ENCODE data around the gene DPEP2NB. TPM values are rescaled to one million over a fixed set of nuclear protein-coding genes. Genes with fewer than 3 reads are reported as not detected.

Gene DPEP2NB
- total and polyA plus RNA-seq, 2 donors (not counting 3 experiments of a cell fraction or from before 2014, with no cell fraction given), result not detected

DNA sequence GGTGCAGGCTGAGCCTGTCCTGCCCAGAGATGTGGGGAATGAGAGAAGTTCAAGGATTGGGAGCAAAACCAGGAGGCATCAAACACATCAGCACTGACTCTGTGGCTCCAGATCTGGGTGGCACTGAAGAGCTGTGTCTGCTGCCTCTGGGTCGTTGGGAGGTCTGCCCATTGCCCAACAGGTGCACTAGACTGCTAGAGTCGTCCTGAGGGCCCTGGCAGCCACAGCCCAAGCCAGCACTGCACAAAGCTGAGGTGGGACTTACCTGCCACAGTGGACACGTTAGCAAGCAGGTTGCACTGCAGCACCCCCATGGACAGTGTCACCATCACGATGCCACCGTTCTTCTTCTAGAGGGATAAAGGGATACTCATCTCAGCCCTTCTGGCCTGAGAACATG lies 38.7 kb downstream of the DPEP2NB start:
- no peak for TF ChIP-seq GATA2 (IDR thresholded peaks at IDR 0.05; ENCODE audit: insufficient read depth, insufficient read length, low read depth, low read length)
- no peak for TF ChIP-seq EZH2 (IDR thresholded peaks at IDR 0.05; ENCODE audit: borderline replicate concordance, low read depth, low read length, severe bottlenecking)
- no peak for TF ChIP-seq MAX (IDR thresholded peaks at IDR 0.05; ENCODE audit: insufficient read depth, insufficient read length)
- no peak for TF ChIP-seq MYC (IDR thresholded peaks at IDR 0.05; ENCODE audit: low read depth, low read length)
- TF ChIP-seq FOS (IDR thresholded peaks at IDR 0.05; ENCODE audit: borderline replicate concordance, insufficient read depth, low read length), result no peak
- TF ChIP-seq JUN (IDR thresholded peaks at IDR 0.05; ENCODE audit: borderline replicate concordance, insufficient read depth, insufficient read length, low read depth), result no peak
- TF ChIP-seq, protein P1, sequence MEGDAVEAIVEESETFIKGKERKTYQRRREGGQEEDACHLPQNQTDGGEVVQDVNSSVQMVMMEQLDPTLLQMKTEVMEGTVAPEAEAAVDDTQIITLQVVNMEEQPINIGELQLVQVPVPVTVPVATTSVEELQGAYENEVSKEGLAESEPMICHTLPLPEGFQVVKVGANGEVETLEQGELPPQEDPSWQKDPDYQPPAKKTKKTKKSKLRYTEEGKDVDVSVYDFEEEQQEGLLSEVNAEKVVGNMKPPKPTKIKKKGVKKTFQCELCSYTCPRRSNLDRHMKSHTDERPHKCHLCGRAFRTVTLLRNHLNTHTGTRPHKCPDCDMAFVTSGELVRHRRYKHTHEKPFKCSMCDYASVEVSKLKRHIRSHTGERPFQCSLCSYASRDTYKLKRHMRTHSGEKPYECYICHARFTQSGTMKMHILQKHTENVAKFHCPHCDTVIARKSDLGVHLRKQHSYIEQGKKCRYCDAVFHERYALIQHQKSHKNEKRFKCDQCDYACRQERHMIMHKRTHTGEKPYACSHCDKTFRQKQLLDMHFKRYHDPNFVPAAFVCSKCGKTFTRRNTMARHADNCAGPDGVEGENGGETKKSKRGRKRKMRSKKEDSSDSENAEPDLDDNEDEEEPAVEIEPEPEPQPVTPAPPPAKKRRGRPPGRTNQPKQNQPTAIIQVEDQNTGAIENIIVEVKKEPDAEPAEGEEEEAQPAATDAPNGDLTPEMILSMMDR (IDR thresholded peaks at IDR 0.05; ENCODE audit: extremely low read depth in 1 of 2, insufficient read depth in 1 of 2, low read depth in 1 of 2, low read length in 2 of 2), result no peak
- no peak for TF ChIP-seq POLR2AphosphoS5 (IDR thresholded peaks at IDR 0.05; ENCODE audit: insufficient read depth, low read depth, low read length)
- TF ChIP-seq POLR2A (IDR thresholded peaks at IDR 0.05; ENCODE audit: low read depth, low read length), result no peak
- ChIA-PET POLR2A (no interaction called here), CTCF (interaction anchor here (1.6 kb wide), 1 partner anchor 64 kb away, joined by 4 read pairs; no protein-coding TSS in a partner anchor)
- DNase-seq (ENCODE audit: low read depth, low spot score) (no peak), FAIRE-seq (no peak)
- Histone ChIP-seq H4K20me1 (replicated peaks; ENCODE audit: control insufficient read depth, extremely low read depth, insufficient read depth, low read length) (no peaks in the 10 kb centered on the region), H3K79me2 (ENCODE audit: control insufficient read depth, insufficient read depth, low read length) (no peaks in the 10 kb centered on the region), H3K9me1 (replicated peaks; ENCODE audit: control insufficient read depth, extremely low read depth, insufficient read depth, low read length) (no peaks in the 10 kb centered on the region), H3K27ac (ENCODE audit: insufficient read depth, low read depth, low read length) (no peak overlapping the region), H3K4me1 (ENCODE audit: control insufficient read depth, extremely low read depth, insufficient read depth, low read length) (no peaks in the 10 kb centered on the region), H3K9me3 (replicated peaks; ENCODE audit: control insufficient read depth, insufficient read depth, low read length) (no peaks in the 10 kb centered on the region), H3K27me3 (ENCODE audit: control insufficient read depth in 2 of 2, insufficient read depth in 2 of 2, low read length in 2 of 2) (peaks cover 0 to 3% of the 10 kb centered on the region in 2 experiments), H3K36me3 (ENCODE audit: control insufficient read depth in 2 of 2, extremely low read depth in 1 of 2, insufficient read depth in 2 of 2, low read length in 2 of 2) (no peaks in the 10 kb centered on the region), H3K4me2 (ENCODE audit: insufficient read depth, low read length) (no peak overlapping the region), H3K4me3 (replicated peaks in 1 of 3; ENCODE audit: insufficient read depth in 1 of 3, low read depth in 1 of 3, low read length in 3 of 3) (no peak overlapping the region), H2AFZ (ENCODE audit: low read depth, low read length) (no peak overlapping the region), H3K9ac (replicated peaks; ENCODE audit: extremely low read depth, insufficient read depth, low read length) (no peak overlapping the region)
- BruUV-seq (replicated peaks), result no TSS peak
- intact Hi-C loops (cut with micrococcal nuclease), result no loop called here
- dilution Hi-C loops (cut with MboI; ENCODE audit: extremely low pct_ligation_motif_present, low sequenced_read_pairs), result no loop called here

Measured in endothelial cell of umbilical vein (primary cell).